Endodermal cell (in vitro differentiated cells): ENCODE results near the gene NAA15. TPM values are rescaled to one million over a fixed set of nuclear protein-coding genes. Genes with fewer than 3 reads are reported as not detected.
"Not testable (repeated sequence)": the region's sequence is repeated elsewhere in the genome, so short reads cannot be mapped to it uniquely, and the experiment has no call there.

ENCODE experiments used
- DNase-seq: peaks from one replicate; pipeline ENCODE4 v3.0.0-alpha.2; 2017
- H3K27ac ChIP-seq: 2 replicates; pipeline ENCODE4 v1.5.1; 2013; ENCODE audit warnings: mild to moderate bottlenecking, low read depth, low read length, moderate library complexity
- H3K27me3 ChIP-seq: 2 replicates; pipeline ENCODE4 v1.6.1; 2013; ENCODE audit warnings: mild to moderate bottlenecking, low read length, moderate library complexity; ENCODE audit not compliant: insufficient read depth, control insufficient read depth, poor library complexity, severe bottlenecking
- H3K36me3 ChIP-seq: 2 replicates; pipeline ENCODE4 v1.7.0; 2013; ENCODE audit warnings: mild to moderate bottlenecking, low read length, moderate library complexity; ENCODE audit not compliant: control insufficient read depth, insufficient read depth
- H3K4me1 ChIP-seq: one replicate; pipeline ENCODE4 v1.7.0; 2013; ENCODE audit warnings: low read length; ENCODE audit not compliant: control insufficient read depth, insufficient read depth
- H3K4me3 ChIP-seq: 2 replicates; pipeline ENCODE4 v1.5.1; 2013; ENCODE audit warnings: mild to moderate bottlenecking, low read length, moderate library complexity
- H3K9ac ChIP-seq: 2 replicates; pipeline ENCODE4 v1.6.1; 2013; ENCODE audit warnings: mild to moderate bottlenecking, low read length, moderate library complexity; ENCODE audit not compliant: poor library complexity, severe bottlenecking; ENCODE audit errors: extremely low read depth
- H3K9me3 ChIP-seq: 2 replicates; pipeline ENCODE4 v1.6.1; 2013; ENCODE audit warnings: mild to moderate bottlenecking, low read length, moderate library complexity; ENCODE audit not compliant: control insufficient read depth
- H3K27ac Mint-ChIP-seq: 2 replicates; pipeline ENCODE4 v1.8.0; 2020; ENCODE audit warnings: mixed read lengths
- H3K27me3 Mint-ChIP-seq: 2 replicates; pipeline ENCODE4 v1.8.0; 2021; ENCODE audit warnings: mild to moderate bottlenecking, mixed read lengths; ENCODE audit not compliant: insufficient read depth
- H3K36me3 Mint-ChIP-seq: 2 replicates; pipeline ENCODE4 v1.8.0; 2020; ENCODE audit warnings: low read depth, mixed read lengths
- H3K4me1 Mint-ChIP-seq: 2 replicates; pipeline ENCODE4 v1.8.0; 2020; ENCODE audit warnings: mixed read lengths
- H3K4me3 Mint-ChIP-seq: 2 replicates; pipeline ENCODE4 v1.8.0; 2020; ENCODE audit warnings: mild to moderate bottlenecking, moderate library complexity, mixed read lengths
- H3K9me3 Mint-ChIP-seq: 2 replicates; pipeline ENCODE4 v1.8.0; 2020; ENCODE audit warnings: mild to moderate bottlenecking, mixed read lengths
- WGBS, 2 experiments: methylation state at CpG; one replicate each; pipeline versions ENCODE4 v1.1.5 to v1.1.7; 2013; ENCODE audit warnings: missing lambda C conversion rate in 2 of 2, mixed read lengths in 1 of 2; ENCODE audit not compliant: insufficient coverage in 1 of 2, insufficient read length in 1 of 2; 5-methylcytosine and 5-hydroxymethylcytosine counted together
- total RNA-seq, 2 donors: library from RNA; stranded (reverse); fragmentation: NEBNext Ultra II Directional in 1 of 2; extraction: Animal tissue kit (Norgen Biotek cat#: 25700) in 1 of 2; gene quantifications; 2 replicates in 1 of 2; 3 replicates in 1 of 2; pipeline ENCODE4 v1.2.1, GENCODE V29; 2021
- TF ChIP-seq, protein P1 (sequence below): fragments of 200-600 bp; sonication (generic); conservative IDR thresholded peaks from 2 replicates; pipeline ENCODE4 v1.5.0; 2021; ENCODE audit warnings: antibody characterized with exemption, mild to moderate bottlenecking

NAA15 gene
- total RNA-seq, 2 donors from 2014 or later, result 64.7 to 78.9 TPM

DNA sequence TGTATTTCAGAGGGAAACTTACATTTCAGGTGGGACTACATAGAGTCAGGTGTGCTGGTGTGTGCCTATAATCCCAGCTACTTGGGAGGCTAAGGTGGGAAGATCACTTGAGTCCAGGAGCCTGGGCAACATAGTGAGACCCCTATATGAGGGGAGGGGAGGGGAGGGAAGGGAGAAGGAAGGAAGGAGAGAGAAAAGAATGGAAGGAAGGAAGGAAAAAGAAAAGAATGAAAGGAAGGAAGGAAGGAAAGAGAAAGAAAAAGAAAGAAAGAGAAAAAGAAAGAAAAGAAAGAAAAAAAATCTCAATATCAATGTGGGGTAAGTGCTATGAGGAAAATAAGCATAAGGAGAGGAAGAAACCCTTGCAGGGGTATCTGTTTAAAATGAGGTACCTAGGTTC, 109.0 kb downstream of the NAA15 start:
- TF ChIP-seq, protein P1, sequence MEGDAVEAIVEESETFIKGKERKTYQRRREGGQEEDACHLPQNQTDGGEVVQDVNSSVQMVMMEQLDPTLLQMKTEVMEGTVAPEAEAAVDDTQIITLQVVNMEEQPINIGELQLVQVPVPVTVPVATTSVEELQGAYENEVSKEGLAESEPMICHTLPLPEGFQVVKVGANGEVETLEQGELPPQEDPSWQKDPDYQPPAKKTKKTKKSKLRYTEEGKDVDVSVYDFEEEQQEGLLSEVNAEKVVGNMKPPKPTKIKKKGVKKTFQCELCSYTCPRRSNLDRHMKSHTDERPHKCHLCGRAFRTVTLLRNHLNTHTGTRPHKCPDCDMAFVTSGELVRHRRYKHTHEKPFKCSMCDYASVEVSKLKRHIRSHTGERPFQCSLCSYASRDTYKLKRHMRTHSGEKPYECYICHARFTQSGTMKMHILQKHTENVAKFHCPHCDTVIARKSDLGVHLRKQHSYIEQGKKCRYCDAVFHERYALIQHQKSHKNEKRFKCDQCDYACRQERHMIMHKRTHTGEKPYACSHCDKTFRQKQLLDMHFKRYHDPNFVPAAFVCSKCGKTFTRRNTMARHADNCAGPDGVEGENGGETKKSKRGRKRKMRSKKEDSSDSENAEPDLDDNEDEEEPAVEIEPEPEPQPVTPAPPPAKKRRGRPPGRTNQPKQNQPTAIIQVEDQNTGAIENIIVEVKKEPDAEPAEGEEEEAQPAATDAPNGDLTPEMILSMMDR, result no peak
- Histone ChIP-seq H3K4me1 (no peaks in the 10 kb centered on the region), H3K27ac (no peak overlapping the region), H3K9ac (no peak overlapping the region), H3K27me3 (no peaks in the 10 kb centered on the region), H3K9me3 (peaks cover 24% of the 10 kb centered on the region), H3K36me3 (no peaks in the 10 kb centered on the region), H3K4me3 (no peak overlapping the region)
- Mint-ChIP-seq H3K36me3 (peaks cover 47% of the 10 kb centered on the region), H3K27me3 (no peaks in the 10 kb centered on the region), H3K27ac (no peak overlapping the region), H3K4me1 (no peaks in the 10 kb centered on the region), H3K9me3 (peaks cover 23% of the 10 kb centered on the region), H3K4me3 (no peak overlapping the region)
- no peak for DNase-seq

DNA sequence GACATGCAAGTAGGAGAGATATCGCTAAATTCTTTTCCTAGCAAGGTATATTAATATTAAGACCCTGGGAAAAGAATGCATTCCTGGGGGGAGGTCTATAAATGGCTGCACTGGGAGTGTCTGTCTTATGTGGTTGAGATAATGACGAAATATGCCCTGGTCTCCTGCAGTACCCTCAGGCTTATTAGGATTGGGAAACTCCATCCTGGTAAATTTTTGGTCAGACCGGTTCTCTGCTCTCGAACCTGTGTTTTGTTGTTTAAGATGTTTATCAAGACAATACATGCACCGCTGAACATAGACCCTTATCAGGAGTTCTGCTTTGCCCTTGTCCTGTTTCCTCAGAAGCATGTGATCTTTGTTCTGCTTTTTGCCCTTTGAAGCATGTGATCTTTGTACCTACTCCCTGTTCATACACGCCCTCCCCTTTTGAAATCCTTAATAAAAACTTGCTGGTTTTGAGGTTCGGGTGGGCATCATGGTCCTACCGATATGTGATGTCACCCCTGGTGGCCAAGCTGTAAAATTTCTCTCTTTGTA, 113.4 kb downstream of the NAA15 start:
- H3K9ac ChIP-seq, H3K27ac ChIP-seq, H3K4me1 ChIP-seq, H3K27me3 ChIP-seq, H3K4me3 ChIP-seq, H3K4me1 Mint-ChIP-seq, H3K27me3 Mint-ChIP-seq, H3K27ac Mint-ChIP-seq, H3K4me3 Mint-ChIP-seq, DNase-seq: not testable (repeated sequence)
- TF ChIP-seq, protein P1, result peak; percentile 26
- Mint-ChIP-seq H3K9me3 (peaks cover 31% of the 10 kb centered on the region), H3K36me3 (peaks cover 46% of the 10 kb centered on the region)
- H3K9me3 ChIP-seq, result peaks cover 48% of the 10 kb centered on the region
- H3K36me3 ChIP-seq, result peaks cover 14% of the 10 kb centered on the region
- WGBS, 2 experiments, result 93 to 95% methylated on average over 4 to 8 of the region's 8 CpGs

DNA sequence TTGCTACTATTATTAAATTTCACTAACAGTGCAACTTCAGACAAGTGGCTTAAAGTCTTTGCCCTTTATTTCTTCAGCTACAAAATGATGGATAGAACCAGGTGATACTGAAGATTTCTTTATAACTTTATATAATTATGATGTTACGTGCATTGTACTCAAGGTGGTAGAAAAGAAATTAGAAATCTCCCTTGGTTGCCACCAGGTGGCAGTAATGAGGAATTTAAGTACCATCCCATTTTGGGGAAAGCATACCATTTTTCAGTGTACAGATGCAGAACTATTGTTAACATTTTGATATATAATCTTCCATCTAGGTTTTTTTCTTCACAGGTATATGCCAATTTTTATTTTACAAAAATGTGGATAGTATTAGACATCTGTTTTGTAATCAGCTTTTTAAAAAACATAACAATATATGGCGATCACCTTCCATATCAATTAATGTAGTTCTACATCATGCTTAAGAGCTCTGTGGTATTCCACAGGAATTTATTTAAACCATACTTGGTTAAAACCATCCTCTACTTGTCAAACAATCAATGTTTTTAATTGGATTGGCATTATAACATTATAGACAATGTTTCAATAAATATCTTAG, 114.9 kb downstream of the NAA15 start:
- no peaks in the 10 kb centered on the region for H3K27me3 ChIP-seq
- peaks cover 4% of the 10 kb centered on the region for H3K4me1 Mint-ChIP-seq
- TF ChIP-seq, protein P1, result peak; percentile 85
- no peaks in the 10 kb centered on the region for H3K4me1 ChIP-seq
- no peak overlapping the region for H3K27ac Mint-ChIP-seq
- no peak overlapping the region for H3K27ac ChIP-seq
- no peak overlapping the region for H3K9ac ChIP-seq
- H3K27me3 Mint-ChIP-seq, result no peaks in the 10 kb centered on the region
- H3K4me3 ChIP-seq, result no peak overlapping the region
- WGBS, 2 experiments, result 91% methylated on average over 2 of the region's 2 CpGs; no CpG with 5 or more reads in 1 of the 2 experiments
- H3K36me3 Mint-ChIP-seq, result peaks cover 55% of the 10 kb centered on the region
- H3K4me3 Mint-ChIP-seq, result no peak overlapping the region
- peaks cover 14% of the 10 kb centered on the region for H3K36me3 ChIP-seq
- peaks cover 42% of the 10 kb centered on the region for H3K9me3 Mint-ChIP-seq
- H3K9me3 ChIP-seq, result peaks cover 60% of the 10 kb centered on the region
- no peak for DNase-seq
